ENCODE data around the gene GRIN2A.

Gene GRIN2A

DNA sequence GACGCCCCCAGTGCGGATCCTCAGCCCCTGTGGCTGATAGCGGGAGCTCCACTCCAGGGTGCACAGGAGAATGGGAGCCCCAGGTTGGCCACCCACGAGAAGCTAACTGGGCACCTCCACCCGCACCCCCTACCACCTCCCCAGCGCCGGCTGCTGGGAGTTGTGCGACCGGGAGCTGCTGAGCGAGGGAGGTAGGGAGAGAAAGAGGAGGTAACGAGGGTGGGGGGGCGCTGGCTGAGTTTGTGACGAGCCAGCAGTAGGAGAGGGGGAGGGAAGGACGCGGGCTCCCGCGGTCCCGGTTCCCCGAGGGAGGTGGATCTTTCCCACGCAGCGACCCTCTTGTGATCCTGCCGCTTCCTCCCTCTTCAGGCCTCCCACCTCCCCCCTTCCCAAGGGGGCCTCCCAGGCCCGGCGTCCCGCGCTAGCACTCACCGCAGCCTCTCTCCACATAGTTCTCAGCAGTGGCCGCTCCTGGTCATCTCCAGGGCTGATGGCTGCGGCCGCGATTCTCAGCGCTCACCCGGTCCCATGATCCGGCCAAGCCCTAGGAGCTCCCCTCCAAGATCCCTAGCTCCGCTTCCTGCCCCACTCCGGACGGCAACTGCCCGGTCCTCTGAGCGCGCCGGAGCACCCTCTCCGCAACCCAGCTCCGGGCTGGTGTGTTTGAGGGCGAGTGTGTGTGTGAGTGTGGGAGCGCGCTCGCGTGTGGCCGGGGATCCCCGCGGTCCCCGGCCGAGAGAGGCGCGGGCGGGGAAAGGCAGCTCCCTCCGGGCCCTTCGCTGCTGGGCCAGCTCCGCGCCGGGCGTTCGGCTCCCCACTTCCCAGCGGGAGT lies at the start of gene GRIN2A:
TSS of gene GRIN2A (minus strand) at position 207 of the 832 bp plus-strand sequence. CDS start 2,017 bp downstream, outside the sequence.
- intact Hi-C loops (cut with DNase I): loop anchor here (2.0 to 5.0 kb wide), 3 partner anchors 140 to 1022 kb away; no protein-coding TSS in a partner anchor
- peak in 9 of 10 donors; percentile 17 to 92 (median 60) for DNase-seq

DNA sequence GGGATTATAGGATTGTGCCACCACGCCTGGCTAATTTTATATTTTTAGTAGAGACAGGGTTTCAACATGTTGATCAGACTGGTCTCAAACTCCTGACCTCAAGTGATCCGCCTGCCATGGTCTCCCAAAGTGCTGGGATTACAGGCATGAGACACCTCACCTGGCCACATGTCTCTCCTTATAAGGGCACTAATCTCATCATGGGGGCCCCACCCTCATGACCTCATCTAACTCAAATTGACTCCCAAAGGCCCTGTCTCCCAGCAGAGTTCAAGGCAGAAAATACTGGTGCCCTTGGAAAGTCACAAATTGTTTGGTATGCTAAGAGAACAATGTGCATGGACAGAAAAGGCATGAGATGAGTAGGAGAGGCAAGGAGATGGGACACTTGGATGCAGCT lies 49.3 kb upstream of the GRIN2A start:
- no peak for DNase-seq
- intact Hi-C loops (cut with DNase I): no loop called here

DNA sequence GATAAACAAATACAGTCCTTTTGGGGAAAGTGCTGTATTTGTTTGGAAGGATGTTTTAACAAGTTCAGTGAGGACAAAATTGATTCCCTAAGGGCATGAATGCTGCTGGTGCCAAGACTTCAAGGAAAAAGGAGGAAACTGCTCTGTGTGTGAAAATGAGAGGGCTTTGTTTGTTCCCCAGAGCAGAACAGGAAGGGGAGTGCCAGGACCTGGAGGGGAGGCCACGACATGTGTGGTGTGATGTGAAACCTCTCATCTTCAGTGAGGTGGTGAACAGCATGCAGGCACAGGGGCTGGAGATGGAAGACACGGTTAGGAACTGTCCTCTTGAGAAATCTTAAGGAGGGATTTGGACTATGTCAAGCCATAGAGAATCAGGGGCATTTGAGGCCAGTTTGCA lies 46.6 kb upstream of the GRIN2A start:
- no peak for DNase-seq
- intact Hi-C loops (cut with DNase I): no loop called here

DNA sequence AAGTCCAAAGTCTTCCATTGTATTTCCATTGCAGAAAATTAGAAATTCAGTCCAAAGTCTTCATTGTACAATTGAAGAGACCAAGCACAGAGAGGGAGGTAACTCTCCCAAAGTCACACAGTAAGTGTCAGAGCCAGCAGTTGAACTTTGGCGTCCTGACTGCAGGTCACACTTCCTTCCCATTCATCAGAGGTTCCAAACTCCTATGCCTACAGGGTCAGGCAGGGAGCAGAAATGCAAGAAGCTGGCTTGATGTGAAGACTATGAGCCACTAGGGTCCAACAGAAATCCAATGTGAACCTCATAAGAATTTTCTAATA lies 44.7 kb upstream of the GRIN2A start:
- no peak for DNase-seq
- intact Hi-C loops (cut with DNase I): no loop called here

DNA sequence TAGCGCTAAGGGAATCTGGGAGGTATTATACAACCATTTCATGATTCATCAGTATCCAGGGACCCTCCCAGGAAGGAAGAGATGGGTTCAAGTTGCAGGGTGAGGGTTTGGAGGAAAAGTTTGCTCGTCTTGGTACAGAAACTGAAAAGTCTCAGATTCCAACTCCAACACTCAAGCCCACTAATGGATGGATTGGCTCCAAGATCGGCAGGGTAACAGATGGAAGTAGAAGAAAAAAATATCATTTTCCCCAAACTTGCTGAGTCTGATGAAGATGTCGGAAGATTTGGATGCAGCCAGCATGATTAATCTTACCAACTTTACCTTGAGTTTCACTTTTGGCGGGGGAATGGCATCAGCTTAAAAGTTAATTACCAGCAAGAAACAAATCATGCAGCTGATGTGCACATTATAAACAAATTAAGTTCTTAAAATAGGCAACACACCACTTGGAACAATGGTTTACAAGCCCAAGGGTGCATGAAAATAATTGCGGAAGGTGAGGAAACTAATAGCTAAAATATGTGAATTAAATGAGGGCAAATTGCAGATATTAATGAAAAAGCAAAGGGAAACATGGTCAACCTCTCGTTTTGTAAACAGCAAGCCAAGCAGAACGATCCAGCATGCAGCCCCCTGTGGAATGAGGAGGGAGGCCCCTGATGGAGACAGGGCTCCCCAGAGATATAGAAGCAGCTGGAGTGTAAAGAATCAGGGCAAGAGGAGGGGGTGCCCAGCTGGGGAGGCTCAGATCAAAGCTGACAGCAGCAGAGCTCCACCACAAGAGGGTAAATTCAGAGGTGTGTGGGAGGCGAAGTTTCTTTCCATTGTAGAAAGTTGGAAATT lies 44.1 kb upstream of the GRIN2A start:
- DNase-seq: no peak
- intact Hi-C loops (cut with DNase I): no loop called here

DNA sequence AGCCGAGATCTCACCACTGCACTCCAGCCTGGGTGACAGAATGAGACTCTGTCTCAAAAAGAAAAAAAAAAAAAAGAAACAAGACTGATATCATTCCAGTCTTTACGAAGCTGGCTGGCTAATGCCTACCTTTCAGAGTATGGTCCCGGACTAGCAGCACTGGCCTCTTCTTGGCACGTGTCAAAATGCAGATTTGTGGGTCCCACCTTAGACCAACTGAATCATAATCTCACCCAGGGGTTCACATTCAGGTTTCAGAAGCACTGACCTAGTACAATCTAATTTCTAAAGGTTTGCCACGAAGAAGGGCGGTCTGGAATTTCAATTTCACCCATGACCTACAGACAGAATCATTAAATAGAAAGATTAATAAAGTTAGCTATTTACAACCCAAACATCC lies 43.4 kb upstream of the GRIN2A start:
- intact Hi-C loops (cut with DNase I): no loop called here

DNA sequence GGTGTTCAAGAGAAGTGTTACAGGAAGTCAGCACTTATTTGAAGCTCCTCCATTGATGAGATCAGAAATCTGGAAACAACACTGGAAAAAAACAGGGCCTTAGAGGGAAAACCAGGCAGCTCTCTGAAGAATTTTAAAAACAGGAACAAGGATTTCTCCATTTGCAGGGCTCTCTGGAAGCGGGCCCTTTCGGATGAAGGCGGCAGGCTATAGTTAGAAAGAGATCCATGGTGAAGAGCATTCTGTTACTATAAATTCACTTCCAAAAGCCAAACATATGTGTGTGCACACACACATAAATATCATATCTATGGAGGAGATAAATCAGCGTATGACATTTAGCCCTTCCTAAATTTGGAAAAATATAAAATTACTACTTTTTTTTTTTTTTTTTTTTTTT lies 42.6 kb upstream of the GRIN2A start:
- intact Hi-C loops (cut with DNase I): no loop called here

More for the DNA sequence above, 43.4 kb upstream of the GRIN2A start:
- no peak for DNase-seq

DNA sequence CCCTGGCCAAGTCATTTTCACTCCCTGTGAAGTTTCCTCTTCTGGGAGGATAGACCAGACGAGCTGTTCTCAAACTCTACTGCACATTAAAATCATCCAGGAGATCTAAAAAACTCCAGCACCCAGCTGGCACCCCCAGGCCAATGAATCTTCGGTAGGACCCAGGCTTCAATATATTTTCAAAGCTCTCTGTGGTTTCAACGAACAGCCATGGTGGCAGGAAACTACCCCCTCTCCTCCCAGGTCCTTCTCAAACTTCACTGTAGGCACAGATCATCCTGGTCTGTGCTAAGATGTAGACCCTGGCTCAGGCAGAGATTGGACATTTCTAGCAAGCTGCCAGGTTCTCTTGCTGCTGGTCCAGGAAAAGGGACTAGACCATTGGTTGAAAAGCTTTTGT lies 38.7 kb upstream of the GRIN2A start:
- intact Hi-C loops (cut with DNase I): no loop called here
- no peak for DNase-seq

More for the DNA sequence above, 42.6 kb upstream of the GRIN2A start:
- DNase-seq: peak in 2 of 10 donors; percentile 42 to 75

DNA sequence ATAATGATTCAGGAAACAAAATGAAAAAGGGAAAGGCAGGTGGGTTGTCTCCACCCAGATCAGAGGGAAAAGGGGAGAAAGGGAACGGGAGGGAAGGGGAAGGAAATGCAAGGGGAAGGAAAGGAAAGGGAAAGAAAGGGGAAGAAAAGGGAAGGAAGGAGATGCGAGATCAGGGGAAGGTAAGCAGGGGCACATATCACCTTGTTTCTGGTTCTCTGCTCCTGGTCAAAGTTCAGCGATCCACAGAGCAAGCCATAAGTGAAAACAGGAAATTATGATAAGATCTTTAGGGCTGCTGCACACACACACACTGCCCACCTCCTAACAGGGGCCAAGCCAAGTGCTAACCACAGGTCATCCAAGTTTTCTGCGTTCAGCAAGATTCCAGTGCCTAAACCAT lies 37.5 kb upstream of the GRIN2A start:
- DNase-seq: no peak
- intact Hi-C loops (cut with DNase I): no loop called here

DNA sequence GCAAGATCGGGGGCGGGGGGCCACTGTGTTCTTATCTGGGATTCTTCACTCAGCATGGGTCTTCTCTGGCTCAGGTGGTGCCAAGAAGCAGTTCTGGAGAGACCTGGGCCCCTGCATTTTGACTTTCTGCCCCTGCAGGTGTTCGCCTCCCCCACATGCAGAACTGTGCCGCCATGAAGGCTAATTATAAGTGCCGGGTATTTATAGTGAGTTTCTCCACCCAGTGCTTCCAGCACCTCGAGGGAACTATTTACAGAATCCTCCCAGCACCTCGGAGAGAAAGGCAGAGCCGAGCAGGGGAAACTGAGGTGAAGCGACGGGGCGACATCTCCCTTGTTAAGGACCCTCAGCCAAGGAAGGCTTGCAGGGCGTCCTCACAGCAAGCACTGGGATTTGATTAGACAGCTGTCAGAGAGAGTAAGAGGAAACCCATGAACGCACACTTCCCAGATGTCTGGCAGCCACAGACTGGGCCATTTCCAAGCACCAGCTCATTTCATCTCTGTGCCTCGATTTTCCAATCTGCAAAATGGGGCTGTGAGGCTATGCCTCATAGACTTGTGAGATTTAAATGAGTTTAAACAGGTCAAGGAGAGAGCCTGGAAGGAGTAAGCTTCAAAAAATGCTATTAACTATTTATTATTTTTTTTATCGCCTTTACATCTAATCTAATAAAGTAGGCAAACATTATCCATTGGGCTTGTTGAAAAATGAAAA lies 36.4 kb upstream of the GRIN2A start:
- DNase-seq: no peak
- intact Hi-C loops (cut with DNase I): no loop called here

DNA sequence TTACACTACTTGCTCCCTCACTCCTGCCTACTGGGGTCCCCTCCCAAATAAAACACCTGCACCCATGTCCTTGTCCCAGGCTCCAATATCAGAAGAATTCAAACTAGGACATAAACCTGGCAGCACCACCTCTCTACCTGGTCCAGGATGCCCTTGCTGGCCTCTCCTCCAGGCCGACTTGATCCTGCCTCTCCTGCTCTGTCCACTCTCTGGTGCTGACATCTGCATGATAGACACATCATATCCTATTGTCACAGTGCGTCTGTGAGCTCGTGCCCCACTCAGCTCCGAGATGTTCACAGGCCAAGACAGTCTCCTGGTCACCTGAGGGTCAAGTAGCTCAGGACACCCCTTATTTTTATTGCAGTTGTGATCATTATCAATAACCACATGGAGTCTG lies 31.5 kb upstream of the GRIN2A start:
- intact Hi-C loops (cut with DNase I): no loop called here

DNA sequence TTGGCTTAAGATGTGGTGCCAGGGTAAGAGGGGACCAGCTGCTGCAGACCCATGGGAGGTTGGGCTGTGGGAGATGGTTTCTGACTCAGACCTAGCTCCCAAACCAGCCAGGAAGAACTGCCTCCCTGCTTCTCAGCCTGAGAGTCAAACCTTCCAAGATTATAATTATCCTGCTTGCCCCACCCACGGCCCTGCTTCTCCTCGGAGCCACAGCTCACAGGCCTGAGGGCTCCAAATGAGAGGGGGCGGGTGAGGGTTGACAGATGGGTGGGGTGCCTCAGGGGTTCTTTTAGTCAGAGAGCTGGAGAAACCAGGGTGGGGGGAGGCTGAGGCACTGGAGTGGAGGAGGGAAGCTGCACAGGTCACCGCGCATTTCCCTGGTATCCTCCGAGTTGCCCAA lies 28.7 kb upstream of the GRIN2A start:
- peak in 8 of 10 donors; percentile 20 to 84 (median 37) for DNase-seq
- intact Hi-C loops (cut with DNase I): no loop called here

More for the DNA sequence above, 31.5 kb upstream of the GRIN2A start:
- no peak for DNase-seq

DNA sequence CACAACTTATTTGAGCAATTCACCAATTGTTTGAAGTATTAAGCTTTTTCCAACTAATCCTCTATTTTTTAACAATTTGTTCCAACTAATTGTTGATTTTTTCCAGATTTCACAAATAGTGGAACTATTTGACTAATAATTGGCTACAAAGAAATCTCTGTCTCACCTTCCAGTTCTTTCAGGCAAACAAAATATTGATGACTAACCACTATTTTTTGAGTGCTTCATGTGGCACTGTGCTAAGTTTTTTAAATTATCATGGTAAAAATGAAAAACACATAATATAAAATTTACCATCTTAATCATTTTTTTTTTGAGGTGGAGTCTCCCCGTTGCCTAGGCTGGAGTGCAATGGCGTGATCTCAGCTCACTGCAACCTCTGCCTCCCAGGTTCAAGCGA lies 24.6 kb upstream of the GRIN2A start:
- intact Hi-C loops (cut with DNase I): no loop called here
- DNase-seq: no peak

DNA sequence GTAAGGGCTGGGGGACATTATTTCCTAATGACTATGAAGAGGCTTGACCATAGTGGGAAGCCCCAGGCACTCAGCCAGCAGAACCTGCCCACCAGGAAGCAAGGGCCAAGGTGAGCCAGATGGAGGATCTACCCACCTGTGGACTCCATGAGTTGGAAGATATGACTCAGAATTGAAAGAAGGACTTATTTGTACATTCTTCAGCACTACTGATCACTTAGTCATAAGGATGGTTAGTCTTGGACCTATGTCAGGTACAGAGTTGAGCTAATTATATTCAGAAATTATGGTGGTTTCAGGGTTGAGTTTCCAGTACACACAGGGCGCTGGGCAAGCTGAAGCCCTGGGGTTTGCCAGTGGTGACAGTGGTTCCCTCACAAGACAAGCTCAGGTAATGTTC lies 24.0 kb upstream of the GRIN2A start:
- no peak for DNase-seq
- intact Hi-C loops (cut with DNase I): no loop called here

DNA sequence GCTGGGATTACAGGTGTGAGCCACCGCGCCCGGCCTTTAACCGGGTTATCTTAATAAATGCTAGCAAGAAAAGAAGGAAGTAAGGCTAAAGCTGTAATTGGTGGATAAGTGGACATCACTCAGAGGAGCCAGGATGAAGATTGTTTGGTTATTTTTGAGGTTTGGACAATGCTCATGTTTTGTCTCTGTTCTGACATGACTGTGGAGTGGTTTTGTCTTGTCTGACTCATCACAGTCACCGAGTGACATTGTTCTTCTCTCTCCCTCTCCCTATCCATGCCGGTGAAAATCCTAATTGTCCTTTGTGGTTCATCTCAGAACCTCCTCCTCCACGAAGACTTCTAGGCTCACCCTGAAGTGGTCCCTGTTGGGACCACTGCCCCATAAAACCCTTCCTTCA lies 23.5 kb upstream of the GRIN2A start:
- DNase-seq: no peak
- intact Hi-C loops (cut with DNase I): no loop called here

DNA sequence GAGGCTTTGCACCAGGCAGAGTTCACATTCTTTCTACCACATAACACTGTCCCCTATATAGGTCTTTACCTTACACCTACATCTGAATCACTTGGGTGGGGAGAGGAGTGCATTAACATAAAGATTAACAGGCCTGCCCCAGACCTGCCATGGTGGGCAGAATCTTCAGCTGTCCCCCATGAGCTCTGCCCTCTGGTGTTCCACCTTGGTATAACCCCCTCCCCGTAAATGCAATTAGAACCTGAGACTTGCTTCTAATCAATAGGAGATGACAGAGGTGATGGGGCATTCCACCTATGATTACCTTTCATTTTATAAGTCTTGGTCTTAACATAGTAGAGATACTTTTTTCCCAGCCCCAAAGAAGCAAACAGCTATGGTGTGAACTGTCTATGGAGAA lies 20.4 kb upstream of the GRIN2A start:
- no peak for DNase-seq
- intact Hi-C loops (cut with DNase I): no loop called here

DNA sequence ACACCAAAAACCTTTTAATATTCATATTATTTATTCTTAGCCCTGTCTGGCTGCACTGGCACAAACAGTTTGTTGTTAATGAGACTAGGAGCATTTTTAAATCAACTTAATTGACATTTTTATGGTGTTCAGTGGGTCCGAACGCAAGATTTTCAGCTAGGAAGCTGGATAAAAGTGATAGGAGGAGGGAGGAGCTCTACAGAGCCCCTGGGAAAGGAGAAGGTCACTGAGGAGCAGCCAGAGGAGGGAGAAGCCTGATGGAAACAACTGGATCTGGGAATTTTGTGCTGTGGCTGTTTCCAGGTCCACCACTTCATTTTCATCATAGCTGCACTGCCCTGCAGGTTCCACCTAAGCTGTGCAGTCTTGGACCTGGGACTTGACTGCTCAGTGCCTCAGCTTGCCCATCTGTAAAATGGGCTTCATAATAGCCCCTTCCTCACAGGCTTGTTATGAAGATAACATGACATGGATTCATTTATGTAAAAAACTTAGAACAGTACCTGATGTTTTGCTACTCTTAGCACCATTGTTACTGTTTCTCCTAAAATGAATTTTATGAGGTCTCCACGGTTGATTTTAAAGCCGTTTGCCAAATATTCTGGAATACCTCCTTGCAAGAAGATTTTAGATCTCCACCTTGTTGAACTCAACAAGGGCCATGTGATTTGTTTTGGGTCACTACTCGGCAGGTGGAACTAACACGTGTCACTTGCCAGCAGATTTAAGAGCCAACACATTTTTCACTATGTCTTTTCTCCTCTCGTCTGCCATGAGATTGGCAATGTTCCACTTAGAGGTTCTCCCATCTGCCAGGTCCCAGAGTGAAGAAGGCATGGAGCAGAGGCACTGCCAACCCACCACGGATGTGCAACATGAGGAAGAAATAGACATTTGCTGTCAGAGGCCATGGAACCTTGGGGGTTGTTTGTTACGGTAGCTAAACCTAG lies 18.7 kb upstream of the GRIN2A start:
- intact Hi-C loops (cut with DNase I): no loop called here
- DNase-seq: no peak

DNA sequence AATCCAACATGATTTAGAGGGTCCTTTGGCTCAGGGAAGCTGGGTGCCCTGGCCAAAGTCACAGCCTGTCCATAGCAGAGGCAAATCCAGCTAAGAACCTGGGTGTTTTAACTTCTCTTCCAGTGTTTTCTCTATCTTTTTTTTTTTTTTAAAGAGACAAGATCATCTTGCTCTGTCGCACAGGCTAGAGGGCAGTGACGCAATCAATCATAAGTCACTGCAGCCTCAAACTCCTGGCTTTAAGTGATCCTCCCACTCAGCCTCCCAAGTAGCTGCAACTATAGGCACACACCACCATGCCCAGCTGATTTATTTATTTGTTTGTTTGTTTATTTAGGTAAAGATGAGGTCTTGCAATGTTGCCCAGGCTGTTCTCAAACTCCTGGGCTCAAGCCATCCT lies 14.8 kb upstream of the GRIN2A start:
- intact Hi-C loops (cut with DNase I): no loop called here
- no peak for DNase-seq

DNA sequence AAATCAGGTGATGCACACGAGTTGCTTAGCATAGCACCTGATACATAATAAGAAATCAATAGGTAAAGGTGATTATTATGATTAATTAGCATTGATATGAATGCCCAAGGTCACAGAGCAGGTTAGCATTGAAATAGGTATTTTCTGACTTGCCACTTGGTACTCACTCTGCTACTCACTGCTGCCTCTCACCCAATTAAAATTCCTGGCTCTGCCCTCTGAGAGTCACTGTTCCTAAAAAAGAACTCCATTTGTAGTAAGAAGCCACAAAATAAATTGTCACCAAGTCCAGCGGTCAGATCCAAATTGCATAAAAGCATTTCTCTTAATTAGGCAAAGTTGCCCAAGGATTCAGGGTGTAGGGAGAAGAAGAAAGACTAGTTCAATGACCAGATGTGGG lies 8.9 kb upstream of the GRIN2A start:
- intact Hi-C loops (cut with DNase I): no loop called here
- DNase-seq: no peak

DNA sequence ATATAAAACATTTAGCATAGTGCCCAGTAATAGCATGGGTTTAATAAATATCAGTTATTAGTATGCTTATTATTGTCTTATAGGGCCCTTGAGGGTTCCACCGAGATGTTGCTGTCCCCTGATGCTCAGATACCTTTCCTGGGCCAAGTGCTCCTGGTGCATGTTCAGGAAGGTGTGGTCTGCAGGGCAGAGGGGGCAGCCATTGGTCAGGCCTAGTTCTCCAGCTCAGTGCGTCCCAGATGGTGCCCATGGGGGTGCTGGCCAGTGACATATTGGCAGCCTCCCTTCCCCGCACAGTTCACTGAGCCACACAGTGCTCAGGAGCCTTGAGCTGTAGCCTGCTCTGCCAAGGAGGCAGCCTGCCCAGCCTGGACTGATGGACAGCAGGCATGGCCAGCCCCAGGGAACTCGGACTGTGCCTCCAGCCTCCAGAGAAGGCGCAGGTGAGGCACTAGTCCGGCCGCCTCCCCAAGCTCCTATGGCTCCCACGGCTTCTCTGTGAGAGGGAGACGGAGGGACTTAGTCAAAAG lies 7.7 kb upstream of the GRIN2A start:
- peak in 1 of 10 donors; percentile 81 for DNase-seq
- intact Hi-C loops (cut with DNase I): no loop called here
